Activated CD8-positive, alpha-beta T cell treated with anti-CD3 and anti-CD28 coated beads for 36 hours (primary cell): ENCODE results near the gene CAMTA1. TPM values are rescaled to one million over a fixed set of nuclear protein-coding genes. Genes with fewer than 3 reads are reported as not detected.

Experiments used
- ATAC-seq: fragments of 200-7000 bp; cut with Tn5 transposase; one replicate; pipeline ENCODE4 v1.10.0; 2021; ENCODE audit warnings: mild to moderate bottlenecking, moderate library complexity
- CTCF ChIA-PET: fragments of 350-600 bp; sonication (Branson Sonifier 250); formaldehyde crosslinking; loops from one replicate; lab custom pipeline; 2021; ENCODE audit warnings: antibody characterized with exemption; lab: Charles Lee
- POLR2A ChIA-PET: fragments of 350-600 bp; sonication (Branson Sonifier 250); formaldehyde crosslinking; loops from one replicate; lab custom pipeline; 2021; ENCODE audit warnings: antibody characterized with exemption; lab: Charles Lee
- DNase-seq: peaks from one replicate; pipeline ENCODE4 v3.0.0-alpha.2; 2020
- H3K27ac Mint-ChIP-seq: one replicate; pipeline ENCODE4 v1.8.0; 2021; ENCODE audit warnings: mild to moderate bottlenecking, mixed read lengths
- H3K27me3 Mint-ChIP-seq: one replicate; pipeline ENCODE4 v1.8.0; 2021; ENCODE audit warnings: mixed read lengths
- H3K36me3 Mint-ChIP-seq: one replicate; pipeline ENCODE4 v1.8.0; 2021; ENCODE audit warnings: low read depth, mixed read lengths
- H3K4me1 Mint-ChIP-seq: one replicate; pipeline ENCODE4 v1.8.0; 2021; ENCODE audit warnings: low read depth, mixed read lengths
- H3K4me3 Mint-ChIP-seq: one replicate; pipeline ENCODE4 v1.8.0; 2021; ENCODE audit warnings: mild to moderate bottlenecking, moderate library complexity, mixed read lengths
- H3K9me3 Mint-ChIP-seq: one replicate; pipeline ENCODE4 v1.8.0; 2021; ENCODE audit warnings: mixed read lengths
- intact Hi-C: fragments of 100-400 bp; cut with micrococcal nuclease; formaldehyde crosslinking; loops from one replicate; pipeline ENCODE4 v1.10.0; 2022
- total RNA-seq, 2 experiments: library from RNA; stranded (reverse); gene quantifications; one replicate each; pipeline ENCODE4 v1.2.3, GENCODE V29; 2021
- TF ChIP-seq, protein P1 (sequence below): fragments of 200-600 bp; IDR thresholded peaks from one replicate; pipeline ENCODE4 v1.8.0; 2022; ENCODE audit warnings: antibody characterized with exemption, mild to moderate bottlenecking

The CAMTA1 gene
- total RNA-seq, 2 experiments from 2014 or later, result 67.7 to 70.9 TPM

DNA sequence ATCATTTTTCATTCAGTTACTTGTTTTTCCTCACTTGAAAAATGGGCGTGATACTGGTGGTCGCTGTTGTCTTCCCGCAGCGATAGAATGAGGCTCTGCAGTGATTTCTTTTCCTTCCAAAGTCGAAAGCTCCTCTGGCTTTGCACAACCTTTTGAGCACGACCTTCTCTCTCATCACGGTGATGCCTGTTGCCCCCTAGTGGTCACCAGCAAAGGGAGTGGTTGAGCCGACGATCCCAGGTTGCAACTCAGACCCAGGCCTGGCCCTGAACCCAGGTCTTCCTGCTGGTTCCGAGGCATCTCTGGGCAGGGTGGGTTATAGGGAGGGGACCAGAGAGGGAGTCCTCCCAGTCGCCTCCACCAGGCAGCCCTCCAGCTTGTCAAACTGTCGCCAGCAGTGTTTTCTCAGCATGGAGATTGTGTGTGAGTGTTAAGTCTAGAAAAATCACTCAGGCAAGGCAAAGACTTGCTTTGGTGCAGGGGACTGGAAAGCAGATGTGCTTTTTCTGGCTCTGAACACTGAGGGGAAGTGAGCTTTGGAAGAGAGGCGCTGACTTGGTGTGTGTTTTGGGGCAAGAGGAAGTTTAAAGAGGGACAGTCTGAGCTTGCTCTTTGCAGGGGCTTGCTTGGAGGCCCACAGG lies 285.3 kb downstream of the CAMTA1 start:
- H3K4me3 Mint-ChIP-seq, result no peak overlapping the region
- no peaks in the 10 kb centered on the region for H3K36me3 Mint-ChIP-seq
- no peak overlapping the region for H3K27ac Mint-ChIP-seq
- H3K27me3 Mint-ChIP-seq, result peaks cover 19% of the 10 kb centered on the region
- ATAC-seq (peak; percentile 72), DNase-seq (peak; percentile 67)
- peaks cover 2% of the 10 kb centered on the region for H3K4me1 Mint-ChIP-seq
- CTCF ChIA-PET, result interaction anchor here (0.7 to 2.5 kb wide), 24 partner anchors 8 to 571 kb away, joined by 3 to 24 read pairs (median 4); no protein-coding TSS in a partner anchor
- no peaks in the 10 kb centered on the region for H3K9me3 Mint-ChIP-seq
- TF ChIP-seq, protein P1, sequence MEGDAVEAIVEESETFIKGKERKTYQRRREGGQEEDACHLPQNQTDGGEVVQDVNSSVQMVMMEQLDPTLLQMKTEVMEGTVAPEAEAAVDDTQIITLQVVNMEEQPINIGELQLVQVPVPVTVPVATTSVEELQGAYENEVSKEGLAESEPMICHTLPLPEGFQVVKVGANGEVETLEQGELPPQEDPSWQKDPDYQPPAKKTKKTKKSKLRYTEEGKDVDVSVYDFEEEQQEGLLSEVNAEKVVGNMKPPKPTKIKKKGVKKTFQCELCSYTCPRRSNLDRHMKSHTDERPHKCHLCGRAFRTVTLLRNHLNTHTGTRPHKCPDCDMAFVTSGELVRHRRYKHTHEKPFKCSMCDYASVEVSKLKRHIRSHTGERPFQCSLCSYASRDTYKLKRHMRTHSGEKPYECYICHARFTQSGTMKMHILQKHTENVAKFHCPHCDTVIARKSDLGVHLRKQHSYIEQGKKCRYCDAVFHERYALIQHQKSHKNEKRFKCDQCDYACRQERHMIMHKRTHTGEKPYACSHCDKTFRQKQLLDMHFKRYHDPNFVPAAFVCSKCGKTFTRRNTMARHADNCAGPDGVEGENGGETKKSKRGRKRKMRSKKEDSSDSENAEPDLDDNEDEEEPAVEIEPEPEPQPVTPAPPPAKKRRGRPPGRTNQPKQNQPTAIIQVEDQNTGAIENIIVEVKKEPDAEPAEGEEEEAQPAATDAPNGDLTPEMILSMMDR, result peak; percentile 77
- POLR2A ChIA-PET, result interaction anchor here (0.6 to 0.8 kb wide), 2 partner anchors 41 to 358 kb away, joined by 3 to 4 read pairs; no protein-coding TSS in a partner anchor
- intact Hi-C loops, result loop anchor here (5.0 kb wide), 1 partner anchor 343 kb away; no protein-coding TSS in a partner anchor

DNA sequence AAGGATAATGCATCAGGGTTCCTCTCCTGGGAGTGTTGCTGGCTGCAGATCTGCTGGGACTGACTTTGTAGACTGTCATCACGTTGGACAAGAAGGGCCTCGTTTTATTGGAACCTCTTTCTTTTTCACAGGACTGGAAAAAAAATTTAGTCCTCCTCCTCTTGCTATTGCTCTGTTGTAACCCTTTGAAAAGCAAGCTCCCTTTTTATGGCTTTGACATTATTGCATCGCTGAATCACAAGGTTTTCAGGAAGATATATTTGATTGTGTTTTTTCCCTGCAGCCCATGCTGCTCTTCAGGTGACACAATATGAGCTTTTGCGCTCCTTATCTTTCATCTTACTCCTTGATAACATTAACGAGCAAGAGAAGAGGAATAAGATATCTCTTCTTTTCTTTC lies 290.9 kb downstream of the CAMTA1 start:
- Mint-ChIP-seq H3K4me1 (no peaks in the 10 kb centered on the region), H3K9me3 (peaks cover 5% of the 10 kb centered on the region), H3K36me3 (no peaks in the 10 kb centered on the region), H3K27ac (no peak overlapping the region), H3K27me3 (peaks cover 7% of the 10 kb centered on the region), H3K4me3 (no peak overlapping the region)
- DNase-seq (no peak), ATAC-seq (no peak)
- CTCF ChIA-PET, result no interaction called here
- POLR2A ChIA-PET, result no interaction called here
- intact Hi-C loops, result no loop called here
- TF ChIP-seq, protein P1, result no peak

DNA sequence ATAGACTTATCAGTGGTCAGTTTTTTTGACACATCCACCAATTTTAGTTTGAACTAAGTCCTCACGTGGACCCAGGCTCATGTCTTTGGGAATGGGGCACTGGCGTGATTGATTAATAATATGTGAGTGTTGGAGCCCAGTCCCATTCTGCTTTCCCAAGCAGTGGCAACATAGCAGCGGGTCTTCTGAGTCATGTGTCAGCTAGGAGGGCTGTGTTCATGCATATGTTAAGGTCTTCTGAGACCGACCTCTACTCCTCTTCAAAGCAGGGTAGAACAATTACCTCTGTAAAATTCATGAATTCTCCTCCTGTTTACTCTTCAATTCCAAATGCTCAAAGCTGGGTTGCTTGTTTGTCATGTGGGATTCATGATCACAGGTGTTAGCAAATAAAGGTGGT lies 291.3 kb downstream of the CAMTA1 start:
- H3K4me1 Mint-ChIP-seq, result no peaks in the 10 kb centered on the region
- no peaks in the 10 kb centered on the region for H3K36me3 Mint-ChIP-seq
- CTCF ChIA-PET, result interaction anchor here (0.9 kb wide), 1 partner anchor 571 kb away, joined by 3 read pairs; no protein-coding TSS in a partner anchor
- H3K9me3 Mint-ChIP-seq, result peaks cover 5% of the 10 kb centered on the region
- DNase-seq (no peak), ATAC-seq (no peak)
- intact Hi-C loops, result no loop called here
- no peak overlapping the region for H3K27ac Mint-ChIP-seq
- H3K27me3 Mint-ChIP-seq, result peaks cover 7% of the 10 kb centered on the region
- POLR2A ChIA-PET, result no interaction called here
- H3K4me3 Mint-ChIP-seq, result no peak overlapping the region
- TF ChIP-seq, protein P1, result no peak

DNA sequence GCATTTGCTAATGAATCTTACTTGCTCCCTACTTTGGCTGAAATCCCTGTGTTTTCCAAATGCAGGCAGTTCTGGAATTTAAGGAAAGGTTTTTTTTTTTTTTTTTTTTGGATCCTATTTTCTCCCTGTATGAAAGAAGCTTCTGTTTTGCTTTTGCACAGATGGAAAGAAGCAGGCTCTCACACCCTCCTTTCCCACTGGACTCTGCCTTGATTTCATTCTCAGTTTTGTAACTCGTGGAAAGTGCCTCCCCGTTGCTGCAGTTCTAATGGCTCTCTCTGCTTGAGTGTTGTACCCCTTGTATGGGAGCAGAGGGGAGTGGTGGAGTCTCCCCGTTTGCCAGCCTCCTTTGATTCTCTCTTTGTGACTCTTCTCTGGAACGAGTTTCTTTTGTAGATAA lies 291.9 kb downstream of the CAMTA1 start:
- ATAC-seq (no peak), DNase-seq (no peak)
- ChIA-PET POLR2A (no interaction called here), CTCF (interaction anchor here (0.9 kb wide), 1 partner anchor 570 kb away, joined by 3 read pairs; no protein-coding TSS in a partner anchor)
- intact Hi-C loops, result no loop called here
- Mint-ChIP-seq H3K4me3 (no peak overlapping the region), H3K9me3 (peaks cover 5% of the 10 kb centered on the region), H3K27ac (no peak overlapping the region), H3K27me3 (peaks cover 5% of the 10 kb centered on the region), H3K36me3 (no peaks in the 10 kb centered on the region), H3K4me1 (no peaks in the 10 kb centered on the region)
- TF ChIP-seq, protein P1, result no peak

DNA sequence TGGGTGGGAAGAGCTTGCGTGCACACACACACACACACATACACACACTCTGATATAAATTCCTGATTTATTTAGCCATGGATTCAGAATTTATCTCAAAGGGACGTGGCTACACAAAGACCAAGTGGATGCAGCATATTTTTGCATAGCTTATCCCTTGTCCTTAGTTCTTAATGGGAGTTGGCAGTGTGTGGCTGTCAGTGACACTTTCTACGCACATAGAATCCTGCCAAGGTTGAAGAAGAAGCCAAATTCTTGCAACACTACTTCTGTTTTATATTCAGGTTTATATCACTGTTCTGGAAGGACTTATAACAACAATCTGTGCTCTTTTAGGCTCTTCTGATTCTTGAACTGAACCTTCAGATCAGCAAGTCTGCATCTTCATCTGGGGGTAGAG lies 292.7 kb downstream of the CAMTA1 start:
- H3K27me3 Mint-ChIP-seq, result peaks cover 3% of the 10 kb centered on the region
- H3K27ac Mint-ChIP-seq, result no peak overlapping the region
- ChIA-PET CTCF (interaction anchor here (2.6 kb wide), 1 partner anchor 8 kb away, joined by 11 read pairs; no protein-coding TSS in a partner anchor), POLR2A (no interaction called here)
- TF ChIP-seq, protein P1, result no peak
- H3K36me3 Mint-ChIP-seq, result no peaks in the 10 kb centered on the region
- no peak for ATAC-seq
- intact Hi-C loops, result no loop called here
- H3K4me3 Mint-ChIP-seq, result no peak overlapping the region
- no peak for DNase-seq
- H3K4me1 Mint-ChIP-seq, result no peaks in the 10 kb centered on the region
- peaks cover 5% of the 10 kb centered on the region for H3K9me3 Mint-ChIP-seq
